HG02938 (cell line): ENCODE results near the gene MAPK1.
"Not testable (repeated sequence)": the region's sequence is repeated elsewhere in the genome, so short reads cannot be mapped to it uniquely, and the experiment has no call there.

Source experiments
- ATAC-seq: cut with Tn5 transposase; IDR thresholded peaks from one replicate; pipeline ENCODE4 v1.9.1; 2021; ENCODE audit warnings: mild to moderate bottlenecking, moderate library complexity; ENCODE audit not compliant: unreplicated experiment

Gene MAPK1

GRCh38 chr22:21730535-21731308 is 136.7 kb downstream of the MAPK1 start:
- ATAC-seq = no peak

- ATAC-seq = not testable (repeated sequence)
These were observed 138.3 kb downstream of the MAPK1 start for GRCh38 chr22:21729184-21729583.

DNA sequence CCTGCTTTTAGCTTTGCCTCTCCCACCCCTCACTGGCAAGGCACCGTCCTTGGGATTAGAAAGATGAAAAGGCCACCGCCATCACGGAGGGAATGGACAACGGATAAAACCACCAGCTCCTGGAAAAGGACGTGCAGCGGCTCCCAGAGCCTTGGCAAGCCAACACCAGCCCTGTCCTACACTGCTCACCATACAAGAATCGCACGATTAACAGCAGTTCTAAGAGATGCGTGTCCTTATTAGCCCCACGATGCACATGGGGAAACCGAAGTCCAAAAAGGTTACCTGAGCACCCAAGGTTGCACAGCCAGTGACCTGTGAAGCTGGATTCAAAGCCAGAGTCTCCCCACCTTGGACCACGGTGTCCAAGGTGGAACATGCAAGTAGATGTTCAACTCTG is 139.2 kb downstream of the MAPK1 start:
- no peak for ATAC-seq

DNA sequence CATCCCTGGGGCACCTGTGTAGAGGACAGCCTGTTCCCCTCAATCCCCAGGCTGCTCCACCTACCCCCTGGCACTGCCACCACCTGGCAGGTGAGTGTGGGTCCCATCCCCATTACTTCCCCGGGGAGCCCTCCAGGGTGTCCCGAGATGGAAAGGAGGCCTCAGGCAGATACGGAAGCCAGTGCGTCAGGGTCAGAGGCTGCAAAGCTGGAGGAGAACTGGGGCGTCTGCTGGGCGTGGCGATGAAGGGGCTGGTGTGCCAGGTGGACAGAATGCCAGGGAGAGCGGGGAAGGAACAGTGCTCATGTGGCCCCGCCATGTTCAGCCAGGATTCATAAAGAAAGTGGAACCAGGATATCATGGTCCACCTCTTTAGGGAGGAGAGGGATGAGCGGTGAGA is 139.7 kb downstream of the MAPK1 start:
- ATAC-seq = no peak

DNA sequence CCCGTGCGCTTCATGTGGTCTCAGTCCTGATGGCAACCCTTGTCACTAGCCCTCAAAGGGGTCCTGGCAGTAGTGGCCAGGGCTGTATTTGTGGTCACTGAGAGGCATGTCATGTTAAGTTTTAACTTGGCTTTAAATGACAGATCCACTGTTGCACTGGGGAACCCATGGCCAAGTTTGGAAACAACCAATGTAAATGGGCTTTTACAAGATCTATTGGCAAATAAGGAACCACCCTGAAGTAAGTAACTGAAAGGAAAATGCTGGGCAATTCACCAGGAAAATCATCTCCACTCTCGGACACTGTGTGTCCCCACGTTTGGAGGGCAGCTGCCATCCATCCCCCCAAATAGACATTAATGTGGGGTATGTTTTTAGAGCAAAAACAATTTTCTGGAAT is 140.3 kb downstream of the MAPK1 start:
- ATAC-seq = no peak

DNA sequence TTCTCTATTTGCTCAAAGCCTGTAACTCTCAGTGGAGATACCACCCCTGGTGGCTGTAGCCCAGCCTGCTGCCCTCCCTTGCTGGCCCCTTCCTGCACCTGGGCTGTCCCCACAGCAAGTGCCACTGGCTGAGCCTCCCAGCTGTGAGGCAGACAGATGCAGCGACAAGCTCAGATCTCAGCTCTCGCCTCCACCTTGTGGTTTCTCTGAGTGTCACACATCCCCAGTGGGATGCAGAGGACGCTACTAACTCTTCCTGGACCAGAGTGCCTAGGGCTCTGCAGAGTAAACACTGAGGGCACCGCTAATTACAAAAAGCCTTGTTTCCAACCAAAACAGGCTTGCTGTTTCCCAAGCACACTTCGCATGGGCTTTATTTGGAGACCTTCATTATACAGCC is 140.8 kb downstream of the MAPK1 start:
- no peak for ATAC-seq

DNA sequence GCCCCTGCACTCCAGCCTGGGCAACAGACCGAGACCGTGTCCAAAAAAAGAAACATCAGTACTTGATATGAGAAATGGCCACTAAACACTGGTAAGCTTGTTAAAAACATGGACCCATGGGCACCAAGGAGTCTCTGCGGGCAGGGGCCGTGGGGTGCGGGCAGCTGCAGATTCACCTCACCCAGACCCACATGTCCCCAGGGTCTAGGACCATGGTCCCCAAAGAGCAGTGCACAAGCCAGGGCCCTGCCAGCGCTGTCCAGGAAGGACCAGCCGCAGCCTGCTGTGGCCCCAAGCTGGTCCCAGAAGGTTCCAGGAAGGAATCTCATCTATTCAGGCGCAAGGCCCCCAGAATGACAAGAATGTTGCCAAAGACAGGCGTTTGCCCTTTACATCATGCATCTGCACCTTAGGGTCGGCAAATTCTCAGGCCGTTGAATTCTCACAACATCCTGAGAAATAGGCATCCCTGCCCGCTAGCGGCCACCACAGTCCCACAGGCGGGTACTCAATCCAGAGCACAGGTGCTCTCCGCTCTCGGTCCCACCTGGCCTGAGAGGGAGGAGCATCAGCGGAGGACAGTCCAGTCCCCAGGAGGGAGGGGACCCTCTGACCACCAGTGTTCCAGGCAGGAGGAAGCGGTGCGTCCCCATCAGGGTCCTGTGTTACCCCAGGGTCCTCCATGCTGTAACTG is 141.3 kb downstream of the MAPK1 start:
- ATAC-seq = no peak

- not testable (repeated sequence) for ATAC-seq
These were observed 142.9 kb downstream of the MAPK1 start for GRCh38 chr22:21724496-21724895.

- not testable (repeated sequence) for ATAC-seq
These were observed 146.1 kb downstream of the MAPK1 start for GRCh38 chr22:21721195-21721852.

DNA sequence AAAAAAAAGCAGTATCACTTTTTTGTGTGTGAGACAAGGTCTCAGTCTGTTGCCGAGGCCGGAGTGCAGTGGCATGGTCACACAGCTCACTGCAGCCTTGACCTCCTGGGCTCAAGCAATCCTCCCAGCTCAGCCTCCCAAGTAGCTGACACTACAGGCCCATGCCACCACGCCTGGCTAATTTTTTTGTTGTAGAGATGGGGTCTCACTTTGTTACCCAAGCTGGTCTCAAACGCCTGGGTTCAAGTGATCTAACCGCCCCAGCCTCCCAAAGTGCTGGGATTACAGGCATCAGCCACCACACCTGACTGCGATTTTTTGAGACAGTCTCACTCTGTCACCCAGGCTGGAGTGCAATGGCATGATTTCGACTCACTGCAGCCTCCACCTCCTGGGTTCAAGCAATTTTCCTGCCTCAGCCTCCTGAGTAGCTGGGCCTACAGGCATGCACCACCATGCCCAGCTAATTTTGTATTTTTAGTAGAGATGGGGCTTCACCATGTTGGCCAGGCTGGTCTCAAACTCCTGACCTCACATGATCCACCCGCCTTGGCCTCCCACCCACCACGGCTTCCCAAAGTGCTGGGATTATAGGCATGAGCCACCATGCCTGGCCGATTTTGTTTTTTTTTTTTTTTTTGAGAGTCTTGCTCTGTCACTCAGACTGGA is 147.1 kb downstream of the MAPK1 start:
- not testable (repeated sequence) for ATAC-seq

GRCh38 chr22:21719024-21719423 is 148.4 kb downstream of the MAPK1 start:
- no peak for ATAC-seq

DNA sequence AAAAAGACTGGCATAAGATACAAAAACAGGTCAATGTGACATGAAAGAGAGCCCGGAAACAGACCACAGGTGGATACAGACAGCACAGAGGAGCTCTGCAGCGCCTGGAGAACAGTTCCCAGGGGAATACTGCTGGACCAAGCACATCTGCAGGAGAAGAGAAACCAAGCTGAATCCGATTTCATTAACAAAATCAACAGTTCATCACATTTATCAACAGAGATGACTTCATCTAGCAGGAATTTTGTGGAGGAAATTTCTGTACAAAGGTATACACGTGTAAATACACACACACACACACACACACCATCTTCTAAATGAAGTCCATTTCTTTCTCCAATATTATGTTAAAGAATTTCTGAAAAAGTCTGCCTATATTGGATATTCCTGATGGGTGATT is 148.9 kb downstream of the MAPK1 start:
- ATAC-seq = no peak

- not testable (repeated sequence) for ATAC-seq
These were observed 150.9 kb downstream of the MAPK1 start for GRCh38 chr22:21716395-21717122.

- ATAC-seq = no peak
These were observed 152.7 kb downstream of the MAPK1 start for GRCh38 chr22:21714786-21715185.

DNA sequence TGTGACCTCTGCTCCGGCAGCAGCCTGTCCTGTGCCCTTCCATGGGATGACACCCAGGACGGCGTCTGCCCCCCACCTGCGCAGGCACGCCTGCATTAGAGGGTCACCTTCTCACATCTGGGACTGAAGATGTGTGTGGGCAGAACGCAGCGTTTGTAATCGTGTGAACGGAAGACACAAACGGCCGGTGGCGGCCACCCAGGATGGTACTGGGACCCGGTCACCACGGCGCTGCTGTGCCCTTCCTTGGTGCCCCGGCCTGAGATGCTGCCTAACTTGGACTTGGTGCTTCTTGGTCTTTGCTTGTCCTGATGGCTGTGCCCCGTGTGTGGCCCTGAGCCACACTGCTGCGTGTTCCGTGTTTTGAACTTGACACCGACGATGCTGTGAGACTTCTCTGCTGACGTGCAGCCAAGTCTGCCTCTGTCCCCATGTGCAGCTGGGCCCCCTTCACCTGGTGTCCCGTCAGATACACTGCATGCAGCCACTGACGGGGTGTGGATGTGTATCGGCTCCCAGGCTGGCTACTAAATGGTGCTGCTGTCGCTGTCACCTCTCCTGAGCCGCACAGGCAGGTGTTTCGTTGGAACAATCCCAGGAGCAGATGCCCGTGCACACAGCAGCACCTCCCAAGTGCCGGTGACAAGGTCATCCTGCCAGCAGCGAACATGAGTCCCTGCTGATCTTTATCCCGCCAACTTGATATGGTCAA is 153.2 kb downstream of the MAPK1 start:
- no peak for ATAC-seq

DNA sequence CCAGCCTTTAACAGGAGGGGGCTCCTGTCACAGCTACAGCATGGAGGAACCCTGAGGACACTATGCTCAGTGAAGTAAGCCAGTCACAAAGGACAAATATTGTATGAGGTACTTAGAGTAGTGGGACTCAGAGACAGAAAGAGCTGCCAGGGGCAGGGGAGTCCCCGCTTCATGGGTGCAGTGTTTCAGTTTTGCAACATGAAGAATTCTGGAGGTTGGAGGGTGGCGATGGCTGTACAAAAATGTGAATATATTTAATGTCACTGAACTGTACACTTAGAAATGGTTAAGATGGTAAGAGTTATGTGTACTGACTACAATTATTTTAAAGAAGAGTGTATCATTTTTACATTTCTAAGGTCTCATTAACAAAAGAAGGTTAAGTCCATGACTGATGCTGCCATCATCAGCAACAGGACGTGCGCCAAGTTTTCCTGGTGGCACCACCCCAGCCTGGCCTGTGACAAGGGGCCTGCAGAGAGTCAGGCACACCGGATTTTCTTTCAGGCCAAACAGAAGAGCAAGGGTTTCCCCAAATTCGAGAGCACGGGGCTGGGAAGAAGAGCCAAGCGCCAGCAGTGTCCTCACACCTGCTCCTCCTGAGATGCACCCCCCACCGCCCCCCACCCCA is 153.9 kb downstream of the MAPK1 start:
- ATAC-seq = no peak

GRCh38 chr22:21712751-21713427 is 154.6 kb downstream of the MAPK1 start:
- no peak for ATAC-seq

- no peak for ATAC-seq
These were observed 155.6 kb downstream of the MAPK1 start for GRCh38 chr22:21711851-21712250.

GRCh38 chr22:21710156-21710555 is 157.3 kb downstream of the MAPK1 start:
- ATAC-seq = no peak
